HepG2 (cell line): ENCODE data around the gene MLX. TPM values are rescaled to one million over a fixed set of nuclear protein-coding genes. Genes with fewer than 3 reads are reported as not detected.

Experiments used
- BRCA1 ChIP-seq: sonication (generic); formaldehyde crosslinking; IDR thresholded peaks from 2 replicates; pipeline ENCODE4 v1.4.0; 2020; ENCODE audit warnings: missing genetic modification reagents
- CCAR2 ChIP-seq: fragments of 200-400 bp; formaldehyde crosslinking; optimal IDR thresholded peaks from 2 replicates; pipeline ENCODE3; 2018; ENCODE audit warnings: low read depth, mild to moderate bottlenecking, low read length, moderate library complexity
- FOXJ3 ChIP-seq: sonication (generic); formaldehyde crosslinking; IDR thresholded peaks from 2 replicates; pipeline ENCODE4 v1.4.0; 2020; ENCODE audit warnings: missing genetic modification reagents, mild to moderate bottlenecking, borderline replicate concordance
- HNRNPLL ChIP-seq: fragments of 200-400 bp; formaldehyde crosslinking; IDR thresholded peaks from 2 replicates; pipeline ENCODE4 v1.6.1; 2017; ENCODE audit warnings: mild to moderate bottlenecking, low read depth, low read length; ENCODE audit not compliant: poor library complexity, severe bottlenecking
- JUN ChIP-seq: sonication (generic); formaldehyde crosslinking; IDR thresholded peaks from 2 replicates; pipeline ENCODE4 v1.4.0; 2020; ENCODE audit warnings: mild to moderate bottlenecking, missing genetic modification reagents
- MED13 ChIP-seq: sonication (generic); formaldehyde crosslinking; IDR thresholded peaks from 2 replicates; pipeline ENCODE4 v1.5.0; 2020; ENCODE audit warnings: missing genetic modification reagents
- MED8 ChIP-seq: sonication (generic); formaldehyde crosslinking; IDR thresholded peaks from 2 replicates; pipeline ENCODE4 v1.8.1; 2023; ENCODE audit warnings: mild to moderate bottlenecking, missing genetic modification reagents; ENCODE audit not compliant: insufficient replicate concordance
- MXI1 ChIP-seq: IDR thresholded peaks from 3 replicates; pipeline ENCODE4 v1.6.1; 2012; ENCODE audit warnings: low read depth, low read length, inconsistent platforms, borderline replicate concordance
- RARA ChIP-seq: IDR thresholded peaks from 2 replicates; pipeline ENCODE4 v1.6.1; 2016; ENCODE audit warnings: missing genetic modification reagents, missing compliant biosample characterization
- SRY ChIP-seq: sonication (generic); formaldehyde crosslinking; IDR thresholded peaks from 2 replicates; pipeline ENCODE4 v1.8.0; 2022; ENCODE audit warnings: mild to moderate bottlenecking, missing genetic modification reagents
- SSRP1 ChIP-seq: IDR thresholded peaks from 2 replicates; pipeline ENCODE4 v1.6.1; 2016; ENCODE audit warnings: control low read depth
- ZC3H4 ChIP-seq: sonication (generic); formaldehyde crosslinking; IDR thresholded peaks from 2 replicates; pipeline ENCODE4 v1.4.0; 2020; ENCODE audit warnings: missing genetic modification reagents, borderline replicate concordance
- ZNF12 ChIP-seq: sonication (generic); formaldehyde crosslinking; IDR thresholded peaks from 2 replicates; pipeline ENCODE4 v1.5.0; 2020; ENCODE audit warnings: missing genetic modification reagents
- ZNF468 ChIP-seq: sonication (generic); formaldehyde crosslinking; IDR thresholded peaks from 2 replicates; pipeline ENCODE4 v1.8.0; 2022; ENCODE audit warnings: mild to moderate bottlenecking, moderate library complexity, missing genetic modification reagents
- ZNF672 ChIP-seq: sonication (generic); formaldehyde crosslinking; IDR thresholded peaks from 2 replicates; pipeline ENCODE4 v1.8.1; 2022; ENCODE audit warnings: missing genetic modification reagents
- ZNF781 ChIP-seq: sonication (generic); formaldehyde crosslinking; IDR thresholded peaks from 2 replicates; pipeline ENCODE4 v1.5.1; 2020; ENCODE audit warnings: borderline replicate concordance, mild to moderate bottlenecking, missing genetic modification reagents; ENCODE audit errors: not compliant biosample characterization
- ZNF878 ChIP-seq: sonication (generic); formaldehyde crosslinking; IDR thresholded peaks from 2 replicates; pipeline ENCODE4 v1.8.1; 2023; ENCODE audit warnings: mild to moderate bottlenecking, missing genetic modification reagents, moderate library complexity
- ZNF891 ChIP-seq: sonication (generic); formaldehyde crosslinking; IDR thresholded peaks from 2 replicates; pipeline ENCODE4 v1.5.0; 2020; ENCODE audit warnings: mild to moderate bottlenecking, missing genetic modification reagents
- polyA plus RNA-seq, 8 experiments: library from polyadenylated mRNA; depleted of rRNA in 3 of 8; stranded (reverse) in 7 of 8; unstranded in 1 of 8; fragments of >200 nt; fragmentation: Illumina TruSeq in 4 of 8; extraction: Trizol in 4 of 8; gene quantifications; 2 replicates each; pipeline versions ENCODE4 v1.2.1 to v1.2.3, GENCODE V29; 2011 to 2016; ENCODE audit warnings: low read depth in 4 of 8, missing spikeins in 1 of 8, mixed read lengths in 1 of 8; ENCODE audit not compliant: insufficient read depth in 1 of 8
- total RNA-seq, 5 experiments: library from RNA; depleted of rRNA; stranded (reverse); fragments of >200 nt; fragmentation: Illumina TruSeq; extraction: Trizol; gene quantifications; 2 replicates each; pipeline ENCODE4 v1.2.3, GENCODE V29; 2016; ENCODE audit warnings: low read depth in 1 of 5
- TF ChIP-seq, protein P1 (sequence below): sonication (generic); formaldehyde crosslinking; IDR thresholded peaks from 2 replicates; pipeline ENCODE4 v1.5.1; 2020; ENCODE audit warnings: missing genetic modification reagents, mild to moderate bottlenecking, borderline replicate concordance
- TF ChIP-seq, protein P2 (sequence below): sonication (generic); formaldehyde crosslinking; IDR thresholded peaks from 2 replicates; pipeline ENCODE4 v1.4.0; 2020; ENCODE audit warnings: missing genetic modification reagents
- TF ChIP-seq, protein P3 (sequence below): sonication (generic); formaldehyde crosslinking; IDR thresholded peaks from 2 replicates; pipeline ENCODE4 v1.4.0; 2020; ENCODE audit warnings: missing genetic modification reagents, borderline replicate concordance
- TF ChIP-seq, protein P4 (sequence below): sonication (generic); formaldehyde crosslinking; IDR thresholded peaks from 2 replicates; pipeline ENCODE4 v1.8.1; 2023; ENCODE audit warnings: missing genetic modification reagents, inconsistent platforms, borderline replicate concordance

MLX gene
- total and polyA plus RNA-seq, 2 of the 13 experiments (the other 11 are each of a cell fraction or from before 2014, with no cell fraction given) = 38.9 to 74.4 TPM

DNA sequence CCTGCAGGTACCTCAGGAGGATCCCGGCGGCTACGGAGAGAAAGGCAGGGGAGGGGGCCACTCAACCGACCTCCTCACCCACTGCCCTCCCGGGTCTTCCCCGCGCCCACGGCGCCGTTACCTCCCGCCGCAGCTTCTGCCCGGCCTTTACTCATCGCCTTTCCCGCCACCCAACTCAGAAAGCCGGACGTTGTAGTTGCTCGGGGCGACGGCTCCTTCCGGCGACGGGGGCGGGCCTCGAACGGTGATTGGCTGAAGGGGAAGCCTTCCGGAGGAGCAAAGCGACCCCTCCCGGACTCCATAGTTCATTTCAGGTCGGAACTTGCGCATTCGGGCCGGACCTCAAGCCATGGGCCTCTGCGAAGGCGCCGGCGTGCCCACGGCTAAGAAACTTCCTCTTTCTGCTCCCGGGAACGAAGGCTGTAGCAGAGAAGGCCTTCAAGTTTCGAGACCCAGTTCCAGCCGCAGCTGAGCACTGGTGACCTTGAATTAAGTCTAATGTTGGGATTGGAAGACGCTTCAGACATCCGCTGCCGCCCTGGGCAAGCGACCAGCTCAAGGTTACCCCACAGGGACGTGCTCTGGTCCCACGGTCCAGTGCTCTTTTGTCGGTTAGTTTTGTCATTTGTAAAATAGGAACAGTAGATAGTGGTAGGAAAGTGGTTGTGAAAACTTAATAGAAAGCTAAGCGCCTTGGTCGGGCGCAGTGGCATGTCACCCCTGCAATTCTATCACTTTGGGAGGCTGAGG, 10.8 kb downstream of the MLX start, which contains the start of gene PSMC3IP (continued):
- peak; percentile 84 for TF ChIP-seq ZNF891 (CRISPR knock-in tag)
- peak; percentile 96; the same call in 2 of the 3 replicates for TF ChIP-seq MXI1
- no peak for TF ChIP-seq CCAR2
- TF ChIP-seq, protein P1, sequence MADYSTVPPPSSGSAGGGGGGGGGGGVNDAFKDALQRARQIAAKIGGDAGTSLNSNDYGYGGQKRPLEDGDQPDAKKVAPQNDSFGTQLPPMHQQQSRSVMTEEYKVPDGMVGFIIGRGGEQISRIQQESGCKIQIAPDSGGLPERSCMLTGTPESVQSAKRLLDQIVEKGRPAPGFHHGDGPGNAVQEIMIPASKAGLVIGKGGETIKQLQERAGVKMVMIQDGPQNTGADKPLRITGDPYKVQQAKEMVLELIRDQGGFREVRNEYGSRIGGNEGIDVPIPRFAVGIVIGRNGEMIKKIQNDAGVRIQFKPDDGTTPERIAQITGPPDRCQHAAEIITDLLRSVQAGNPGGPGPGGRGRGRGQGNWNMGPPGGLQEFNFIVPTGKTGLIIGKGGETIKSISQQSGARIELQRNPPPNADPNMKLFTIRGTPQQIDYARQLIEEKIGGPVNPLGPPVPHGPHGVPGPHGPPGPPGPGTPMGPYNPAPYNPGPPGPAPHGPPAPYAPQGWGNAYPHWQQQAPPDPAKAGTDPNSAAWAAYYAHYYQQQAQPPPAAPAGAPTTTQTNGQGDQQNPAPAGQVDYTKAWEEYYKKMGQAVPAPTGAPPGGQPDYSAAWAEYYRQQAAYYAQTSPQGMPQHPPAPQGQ (CRISPR knock-in tag) = 0 out of 2 replicates have a peak, but pooled peaks have one; percentile 31
- TF ChIP-seq, protein P2, sequence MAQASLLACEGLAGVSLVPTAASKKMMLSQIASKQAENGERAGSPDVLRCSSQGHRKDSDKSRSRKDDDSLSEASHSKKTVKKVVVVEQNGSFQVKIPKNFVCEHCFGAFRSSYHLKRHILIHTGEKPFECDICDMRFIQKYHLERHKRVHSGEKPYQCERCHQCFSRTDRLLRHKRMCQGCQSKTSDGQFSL = no peak
- TF ChIP-seq, protein P3, sequence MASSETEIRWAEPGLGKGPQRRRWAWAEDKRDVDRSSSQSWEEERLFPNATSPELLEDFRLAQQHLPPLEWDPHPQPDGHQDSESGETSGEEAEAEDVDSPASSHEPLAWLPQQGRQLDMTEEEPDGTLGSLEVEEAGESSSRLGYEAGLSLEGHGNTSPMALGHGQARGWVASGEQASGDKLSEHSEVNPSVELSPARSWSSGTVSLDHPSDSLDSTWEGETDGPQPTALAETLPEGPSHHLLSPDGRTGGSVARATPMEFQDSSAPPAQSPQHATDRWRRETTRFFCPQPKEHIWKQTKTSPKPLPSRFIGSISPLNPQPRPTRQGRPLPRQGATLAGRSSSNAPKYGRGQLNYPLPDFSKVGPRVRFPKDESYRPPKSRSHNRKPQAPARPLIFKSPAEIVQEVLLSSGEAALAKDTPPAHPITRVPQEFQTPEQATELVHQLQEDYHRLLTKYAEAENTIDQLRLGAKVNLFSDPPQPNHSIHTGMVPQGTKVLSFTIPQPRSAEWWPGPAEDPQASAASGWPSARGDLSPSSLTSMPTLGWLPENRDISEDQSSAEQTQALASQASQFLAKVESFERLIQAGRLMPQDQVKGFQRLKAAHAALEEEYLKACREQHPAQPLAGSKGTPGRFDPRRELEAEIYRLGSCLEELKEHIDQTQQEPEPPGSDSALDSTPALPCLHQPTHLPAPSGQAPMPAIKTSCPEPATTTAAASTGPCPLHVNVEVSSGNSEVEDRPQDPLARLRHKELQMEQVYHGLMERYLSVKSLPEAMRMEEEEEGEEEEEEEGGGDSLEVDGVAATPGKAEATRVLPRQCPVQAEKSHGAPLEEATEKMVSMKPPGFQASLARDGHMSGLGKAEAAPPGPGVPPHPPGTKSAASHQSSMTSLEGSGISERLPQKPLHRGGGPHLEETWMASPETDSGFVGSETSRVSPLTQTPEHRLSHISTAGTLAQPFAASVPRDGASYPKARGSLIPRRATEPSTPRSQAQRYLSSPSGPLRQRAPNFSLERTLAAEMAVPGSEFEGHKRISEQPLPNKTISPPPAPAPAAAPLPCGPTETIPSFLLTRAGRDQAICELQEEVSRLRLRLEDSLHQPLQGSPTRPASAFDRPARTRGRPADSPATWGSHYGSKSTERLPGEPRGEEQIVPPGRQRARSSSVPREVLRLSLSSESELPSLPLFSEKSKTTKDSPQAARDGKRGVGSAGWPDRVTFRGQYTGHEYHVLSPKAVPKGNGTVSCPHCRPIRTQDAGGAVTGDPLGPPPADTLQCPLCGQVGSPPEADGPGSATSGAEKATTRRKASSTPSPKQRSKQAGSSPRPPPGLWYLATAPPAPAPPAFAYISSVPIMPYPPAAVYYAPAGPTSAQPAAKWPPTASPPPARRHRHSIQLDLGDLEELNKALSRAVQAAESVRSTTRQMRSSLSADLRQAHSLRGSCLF (CRISPR knock-in tag) = 0 out of 2 replicates have a peak, but pooled peaks have one; percentile 20
- TF ChIP-seq, protein P4, sequence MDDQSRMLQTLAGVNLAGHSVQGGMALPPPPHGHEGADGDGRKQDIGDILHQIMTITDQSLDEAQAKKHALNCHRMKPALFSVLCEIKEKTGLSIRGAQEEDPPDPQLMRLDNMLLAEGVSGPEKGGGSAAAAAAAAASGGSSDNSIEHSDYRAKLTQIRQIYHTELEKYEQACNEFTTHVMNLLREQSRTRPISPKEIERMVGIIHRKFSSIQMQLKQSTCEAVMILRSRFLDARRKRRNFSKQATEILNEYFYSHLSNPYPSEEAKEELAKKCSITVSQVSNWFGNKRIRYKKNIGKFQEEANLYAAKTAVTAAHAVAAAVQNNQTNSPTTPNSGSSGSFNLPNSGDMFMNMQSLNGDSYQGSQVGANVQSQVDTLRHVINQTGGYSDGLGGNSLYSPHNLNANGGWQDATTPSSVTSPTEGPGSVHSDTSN (CRISPR knock-in tag) = no peak
- TF ChIP-seq FOXJ3 = peak; percentile 25; the same call in 1 of the 2 replicates
- peak; percentile 55 for TF ChIP-seq ZNF781 (CRISPR knock-in tag)
- TF ChIP-seq ZNF672 (CRISPR knock-in tag) = no peak
- TF ChIP-seq JUN (CRISPR knock-in tag) = peak; percentile 1; the same call in 1 of the 2 replicates
- no peak for TF ChIP-seq MED13 (CRISPR knock-in tag)
- TF ChIP-seq ZNF878 = peak; percentile 82
- peak; percentile 42 for TF ChIP-seq SSRP1 (CRISPR knock-in tag)
- TF ChIP-seq RARA (CRISPR knock-in tag) = peak; percentile 54
- TF ChIP-seq SRY = peak; percentile 93
- no peak for TF ChIP-seq ZC3H4
- peak; percentile 36 for TF ChIP-seq MED8
- peak; percentile 93 for TF ChIP-seq HNRNPLL
- no peak for TF ChIP-seq BRCA1 (CRISPR knock-in tag)
- TF ChIP-seq ZNF12 (CRISPR knock-in tag) = no peak
- no peak for TF ChIP-seq ZNF468 (CRISPR knock-in tag)
